Astrocyte of the cerebellum (primary cell): ENCODE measurements around the gene KDM5B.
A peak's percentile ranks its signal among the peaks of the same experiment; 100 is the strongest.

Experiments
- DNase-seq: peaks from one replicate; pipeline ENCODE4 v3.0.0-alpha.2; 2011; ENCODE audit warnings: low read depth
- H3K4me3 ChIP-seq: 2 replicates; pipeline ENCODE4 v1.5.1; 2011; ENCODE audit warnings: mild to moderate bottlenecking, low read depth, low read length, moderate library complexity
- CTCF ChIP-seq: IDR thresholded peaks from 2 replicates; pipeline ENCODE4 v1.5.1; 2012; ENCODE audit warnings: low read length, low read depth, moderate library complexity, mild to moderate bottlenecking; ENCODE audit errors: missing control alignments
- in situ Hi-C: cut with HindIII; loops from 2 replicates; pipeline ENCODE4 v1.10.0; 2017; ENCODE audit warnings: low sequenced_read_pairs

Gene KDM5B

GRCh38 chr1:202809597-202810159 lies 1.5 kb upstream of the KDM5B start:
- DNase-seq = no peak
- no peak overlapping the region for H3K4me3 ChIP-seq
- TF ChIP-seq CTCF = no peak
- in situ Hi-C loops = no loop called here

- in situ Hi-C loops = no loop called here
- DNase-seq = no peak
- peak overlapping the region; percentile 88 for H3K4me3 ChIP-seq
- TF ChIP-seq CTCF = no peak
Observed at GRCh38 chr1:202807451-202807925, 733 bp downstream of the KDM5B start.

- in situ Hi-C loops = no loop called here
- H3K4me3 ChIP-seq = peak overlapping the region; percentile 88
- no peak for DNase-seq
- no peak for TF ChIP-seq CTCF
Observed at GRCh38 chr1:202806845-202807450, 1.3 kb downstream of the KDM5B start.

GRCh38 chr1:202805886-202806844 lies 2.1 kb downstream of the KDM5B start:
- peak overlapping the region; percentile 88 for H3K4me3 ChIP-seq
- in situ Hi-C loops = no loop called here
- no peak for DNase-seq
- TF ChIP-seq CTCF = no peak

GRCh38 chr1:202804126-202804525 lies 4.1 kb downstream of the KDM5B start:
- in situ Hi-C loops = no loop called here
- DNase-seq = no peak
- H3K4me3 ChIP-seq = no peak overlapping the region
- no peak for TF ChIP-seq CTCF
